Stimulated activated CD8-positive, alpha-beta memory T cell treated with anti-CD3 and anti-CD28 coated beads, Interleukin-4, amount 100 ng/mL, for 24 hours (primary cell): ENCODE data around the gene HMCN1.
"Not testable (repeated sequence)": the region's sequence is repeated elsewhere in the genome, so short reads cannot be mapped to it uniquely, and the experiment has no call there.

Experiments
- DNase-seq: peaks from one replicate; pipeline ENCODE4 v3.0.0-alpha.2; 2020; ENCODE audit warnings: low read depth

The HMCN1 gene

GRCh38 chr1:185741551-185741950 is 7.4 kb downstream of the HMCN1 start:
- no peak for DNase-seq

- DNase-seq = no peak
Measured at GRCh38 chr1:185742403-185742802, 8.2 kb downstream of the HMCN1 start.

- no peak for DNase-seq
Measured at GRCh38 chr1:185745165-185745564, 11.0 kb downstream of the HMCN1 start.

- no peak for DNase-seq
Measured at GRCh38 chr1:185759061-185759460, 24.9 kb downstream of the HMCN1 start.

GRCh38 chr1:185761841-185762240 is 27.6 kb downstream of the HMCN1 start:
- no peak for DNase-seq

GRCh38 chr1:185767508-185768120 is 33.4 kb downstream of the HMCN1 start:
- no peak for DNase-seq

GRCh38 chr1:185768371-185768770 is 34.2 kb downstream of the HMCN1 start:
- DNase-seq = no peak

- no peak for DNase-seq
Measured at GRCh38 chr1:185769136-185769535, 34.9 kb downstream of the HMCN1 start.

GRCh38 chr1:185774394-185774793 is 40.2 kb downstream of the HMCN1 start:
- DNase-seq = no peak

GRCh38 chr1:185775501-185775900 is 41.3 kb downstream of the HMCN1 start:
- DNase-seq = no peak

- no peak for DNase-seq
Measured at GRCh38 chr1:185776522-185776921, 42.3 kb downstream of the HMCN1 start.

- not testable (repeated sequence) for DNase-seq
Measured at GRCh38 chr1:185783860-185784259, 49.7 kb downstream of the HMCN1 start.

- DNase-seq = no peak
Measured at GRCh38 chr1:185785586-185785985, 51.4 kb downstream of the HMCN1 start.

- DNase-seq = no peak
Measured at GRCh38 chr1:185786524-185786923, 52.3 kb downstream of the HMCN1 start.

- DNase-seq = no peak
Measured at GRCh38 chr1:185787238-185787637, 53.0 kb downstream of the HMCN1 start.

GRCh38 chr1:185788386-185788785 is 54.2 kb downstream of the HMCN1 start:
- no peak for DNase-seq

GRCh38 chr1:185789501-185790193 is 55.5 kb downstream of the HMCN1 start:
- DNase-seq = no peak

GRCh38 chr1:185790194-185790735 is 56.1 kb downstream of the HMCN1 start:
- DNase-seq = no peak

- DNase-seq = no peak
Measured at GRCh38 chr1:185792040-185792439, 57.8 kb downstream of the HMCN1 start.

- not testable (repeated sequence) for DNase-seq
Measured at GRCh38 chr1:185794495-185794894, 60.3 kb downstream of the HMCN1 start.

GRCh38 chr1:185795181-185795580 is 61.0 kb downstream of the HMCN1 start:
- DNase-seq = no peak

- no peak for DNase-seq
Measured at GRCh38 chr1:185798505-185798904, 64.3 kb downstream of the HMCN1 start.

- DNase-seq = no peak
Measured at GRCh38 chr1:185803241-185803640, 69.0 kb downstream of the HMCN1 start.

GRCh38 chr1:185804206-185804605 is 70.0 kb downstream of the HMCN1 start:
- no peak for DNase-seq
